GM12878 (cell line): ENCODE data around the gene SMCP. TPM values are rescaled to one million over a fixed set of nuclear protein-coding genes. Genes with fewer than 3 reads are reported as not detected.

Source experiments
- ATAC-seq: fragments of 200-7000 bp; cut with Tn5 transposase; 3 replicates; pipeline ENCODE4 v1.9.1; 2020; ENCODE audit warnings: mild to moderate bottlenecking, moderate library complexity
- BruUV-seq: library from RNA; stranded (reverse); fragments of 400-500 nt; replicated peaks from 2 replicates; lab custom pipeline; 2021; lab: Mats Ljungman, UMichigan
- CTCF ChIA-PET: fragments of 300-600 bp; sonication (Branson Sonifier 250); formaldehyde crosslinking; extraction: SDS; loops from one replicate; lab custom pipeline; 2021; ENCODE audit warnings: inconsistent platforms; lab: Yijun Ruan, JAX
- POLR2A ChIA-PET: fragments of 350-600 bp; formaldehyde crosslinking; extraction: SDS; loops from one replicate; lab custom pipeline; 2021; ENCODE audit warnings: inconsistent platforms; lab: Charles Lee
- RAD21 ChIA-PET: fragments of 300-600 bp; sonication (Branson Sonifier 250); formaldehyde crosslinking; loops from one replicate; lab custom pipeline; 2023; ENCODE audit warnings: antibody characterized with exemption; ENCODE audit not compliant: unreplicated experiment; lab: Charles Lee
- SMC1A ChIA-PET: fragments of 300-600 bp; sonication (Branson Sonifier 250); formaldehyde crosslinking; loops from one replicate; lab custom pipeline; 2023; ENCODE audit not compliant: unreplicated experiment, uncharacterized antibody; lab: Charles Lee
- DNase-seq: peaks from one replicate; pipeline ENCODE4 v3.0.0-alpha.2; 2011; ENCODE audit warnings: low read depth, low spot score
- FAIRE-seq: peaks from 3 replicates; lab custom pipeline; 2011; peaks lifted over from hg19 to GRCh38; lab: Jason Lieb, UNC
- H2AFZ ChIP-seq: 2 replicates; pipeline ENCODE4 v1.6.0; 2011; ENCODE audit warnings: low read depth, low read length, control low read depth; ENCODE audit not compliant: control insufficient read depth
- H3K27ac ChIP-seq: 2 replicates; pipeline ENCODE4 v1.5.1; 2011; ENCODE audit warnings: control low read depth; ENCODE audit not compliant: control insufficient read depth, insufficient read depth
- H3K27me3 ChIP-seq, 2 experiments: replicated peaks in 1 of 2; 2 replicates each; pipeline versions ENCODE4 v1.6.0 to v1.6.1; 2011; ENCODE audit warnings: low read length in 1 of 2; ENCODE audit not compliant: control insufficient read depth in 2 of 2, insufficient read depth in 2 of 2
- H3K36me3 ChIP-seq, 2 experiments: 2 replicates each; pipeline ENCODE4 v1.5.1; 2011; ENCODE audit warnings: low read length in 1 of 2; ENCODE audit not compliant: control insufficient read depth in 2 of 2, insufficient read depth in 2 of 2
- H3K4me1 ChIP-seq: 2 replicates; pipeline ENCODE4 v1.6.1; 2011; ENCODE audit warnings: mild to moderate bottlenecking, low read length, moderate library complexity, mixed read lengths; ENCODE audit not compliant: control insufficient read depth, insufficient read depth
- H3K4me2 ChIP-seq: 2 replicates; pipeline ENCODE4 v1.6.0; 2011; ENCODE audit warnings: control low read depth; ENCODE audit not compliant: control insufficient read depth, insufficient read depth
- H3K4me3 ChIP-seq: fragments of 200-600 bp; sonication (generic); 2 replicates; pipeline ENCODE4 v1.5.1; 2016
- H3K79me2 ChIP-seq: 2 replicates; pipeline ENCODE4 v1.6.0; 2011; ENCODE audit warnings: low read length; ENCODE audit not compliant: control insufficient read depth, insufficient read depth
- H3K9ac ChIP-seq: 2 replicates; pipeline ENCODE4 v1.8.0; 2011; ENCODE audit warnings: low read length, control low read depth, mixed read lengths; ENCODE audit not compliant: control insufficient read depth, insufficient read depth
- H3K9me3 ChIP-seq: replicated peaks from 3 replicates; pipeline ENCODE4 v1.5.1; 2011; ENCODE audit warnings: mild to moderate bottlenecking, low read length; ENCODE audit not compliant: control insufficient read depth, insufficient read depth
- H4K20me1 ChIP-seq: 2 replicates; pipeline ENCODE4 v1.6.0; 2011; ENCODE audit not compliant: control insufficient read depth, insufficient read depth
- BCLAF1 ChIP-seq: fragments of 450-650 bp; IDR thresholded peaks from 2 replicates; pipeline ENCODE4 v1.6.1; 2017; ENCODE audit warnings: antibody characterized with exemption, mild to moderate bottlenecking, moderate library complexity
- CTCF ChIP-seq, 3 experiments: IDR thresholded peaks in 2 of 3; conservative IDR thresholded peaks in 1 of 3; 2 replicates each; pipeline ENCODE4 v1.5.1; 2011; ENCODE audit warnings: low read depth in 3 of 3, low read length in 3 of 3, mild to moderate bottlenecking in 3 of 3, control low read depth in 2 of 3, moderate library complexity in 2 of 3, inconsistent platforms in 1 of 3, mixed read lengths in 1 of 3; ENCODE audit not compliant: control insufficient read depth in 2 of 3, insufficient read depth in 1 of 3; ENCODE audit errors: extremely low read depth in 1 of 3
- E2F4 ChIP-seq: IDR thresholded peaks from 2 replicates; pipeline ENCODE4 v1.6.1; 2012; ENCODE audit warnings: low read depth, low read length, improper control_type of control experiment
- PAX8 ChIP-seq: fragments of 450-650 bp; IDR thresholded peaks from 2 replicates; pipeline ENCODE4 v1.6.1; 2017; ENCODE audit warnings: mild to moderate bottlenecking, moderate library complexity
- RBBP5 ChIP-seq: fragments of 200-600 bp; sonication (generic); conservative IDR thresholded peaks from 2 replicates; pipeline ENCODE4 v1.6.1; 2016
- ZBED1 ChIP-seq: IDR thresholded peaks from 2 replicates; pipeline ENCODE4 v1.6.1; 2016; ENCODE audit warnings: borderline replicate concordance
- ZBTB11 ChIP-seq: fragments of 450-650 bp; formaldehyde crosslinking; IDR thresholded peaks from 2 replicates; pipeline ENCODE4 v1.5.0; 2022; ENCODE audit warnings: mild to moderate bottlenecking, missing genetic modification characterization
- ZBTB33 ChIP-seq: fragments of 450-650 bp; IDR thresholded peaks from 2 replicates; pipeline ENCODE4 v1.6.1; 2017; ENCODE audit warnings: mild to moderate bottlenecking
- in situ Hi-C: fragments of 300-500 bp; cut with MboI; formaldehyde crosslinking; loops from 9 replicates; pipeline ENCODE4 v1.14.3; 2018; ENCODE audit warnings: mixed read lengths
- intact Hi-C: fragments of 100-400 bp; cut with micrococcal nuclease; formaldehyde crosslinking; loops from one replicate; pipeline ENCODE4 v1.14.2; 2022; ENCODE audit not compliant: unreplicated experiment
- polyA plus RNA-seq, 11 experiments: library from polyadenylated mRNA; depleted of rRNA in 4 of 11; unstranded in 6 of 11; stranded (reverse) in 5 of 11; fragments of >200 nt; fragmentation: Nextera tagmentation in 4 of 11; fragmentation: Illumina TruSeq in 1 of 11; extraction: Ambion mirVana in 4 of 11; extraction: Trizol in 1 of 11; gene quantifications; 1 replicate in 1 of 11; 2 replicates in 10 of 11; pipeline versions ENCODE4 v1.2.1 to v1.2.3, GENCODE V29; 2011 to 2016; ENCODE audit warnings: inconsistent platforms in 2 of 11, missing spikeins in 2 of 11, low read depth in 1 of 11
- total RNA-seq, 4 experiments: library from RNA; depleted of rRNA in 3 of 4; stranded (reverse); fragments of >200 nt in 3 of 4; fragmentation: Illumina TruSeq in 1 of 4; extraction: Trizol in 1 of 4; gene quantifications; 2 replicates each; pipeline versions ENCODE4 v1.2.1 to v1.2.3, GENCODE V29; 2013 to 2021

The SMCP gene
- total and polyA plus RNA-seq, 10 of the 15 experiments (the other 5 are each of a cell fraction or from before 2014, with no cell fraction given), result 0.16 to 0.69 (median 0.27) TPM; not detected in 7

GRCh38 chr1:152876827-152877226 lies 1.3 kb upstream of the SMCP start (continued):
- no peak for TF ChIP-seq PAX8

GRCh38 chr1:152879559-152880198 lies 1.6 kb downstream of the SMCP start:
- no peak for ATAC-seq
- Histone ChIP-seq H3K27ac (peak overlapping the region; percentile 57), H3K27me3 (no peaks in the 10 kb centered on the region), H3K79me2 (no peaks in the 10 kb centered on the region), H3K4me3 (no peak overlapping the region), H3K9me3 (no peaks in the 10 kb centered on the region), H3K36me3 (no peaks in the 10 kb centered on the region), H3K4me2 (peak overlapping the region; percentile 60), H3K4me1 (peaks cover 37% of the 10 kb centered on the region), H3K9ac (no peak overlapping the region), H2AFZ (peak overlapping the region; percentile 74), H4K20me1 (no peaks in the 10 kb centered on the region)
- in situ Hi-C loops (loop anchor here (10.0 kb wide), 1 partner anchor 315 kb away; no protein-coding TSS in a partner anchor), intact Hi-C loops (loop anchor here (10.0 kb wide), 1 partner anchor 155 kb away; the partner anchor contains the start of gene SPRR1B)
- BruUV-seq, result no TSS peak
- ChIA-PET POLR2A (interaction anchor here (0.5 kb wide), 3 partner anchors 32 to 772 kb away, joined by 3 to 7 read pairs (median 5); no protein-coding TSS in a partner anchor), RAD21 (interaction anchor here (0.8 to 2.4 kb wide), 5 partner anchors 29 to 313 kb away, joined by 3 to 12 read pairs (median 3); partner anchors contain the start of gene IVL), SMC1A (interaction anchor here (0.7 to 2.0 kb wide), 4 partner anchors 11 to 313 kb away, joined by 3 to 6 read pairs (median 4); no protein-coding TSS in a partner anchor), CTCF (interaction anchor here (1.5 to 4.3 kb wide), 7 partner anchors 9 to 313 kb away, joined by 3 to 38 read pairs (median 18); no protein-coding TSS in a partner anchor)
- no peak for DNase-seq
- no peak for FAIRE-seq
- TF ChIP-seq ZBTB33 (no peak), E2F4 (no peak), BCLAF1 (no peak), ZBED1 (no peak), RBBP5 (no peak), ZBTB11 (no peak), CTCF (IDR thresholded peaks at IDR 0.05 in 2 of 3, conservative IDR thresholded peaks at IDR 0.05 in 1 of 3; ENCODE audit: control insufficient read depth in 2 of 3, extremely low read depth in 1 of 3, insufficient read depth in 1 of 3, low read depth in 3 of 3, low read length in 3 of 3) (no peak)
